Liver (tissue), 9 donors: ENCODE results near the gene TLE1. TPM values are rescaled to one million over a fixed set of nuclear protein-coding genes. Genes with fewer than 3 reads are reported as not detected.

ENCODE experiments used
- DNase-seq: peaks from one replicate; pipeline ENCODE4 v3.0.0-alpha.2; 2017; ENCODE audit warnings: low spot score
- H3K27ac ChIP-seq, 2 donors: one replicate each; pipeline ENCODE4 v1.7.0; 2013; ENCODE audit warnings: inconsistent platforms in 2 of 2, low read length in 2 of 2, control low read depth in 1 of 2, low read depth in 1 of 2, mild to moderate bottlenecking in 1 of 2
- H3K27me3 ChIP-seq, 4 donors: one replicate each; pipeline versions ENCODE4 v1.6.1 to v1.7.0; 2013; ENCODE audit warnings: low read length in 3 of 4, inconsistent platforms in 1 of 4, mild to moderate bottlenecking in 1 of 4, moderate library complexity in 1 of 4; ENCODE audit not compliant: control insufficient read depth in 4 of 4, insufficient read depth in 4 of 4
- H3K36me3 ChIP-seq, 4 donors: one replicate each; pipeline versions ENCODE4 v1.6.1 to v1.7.0; 2013; ENCODE audit warnings: low read length in 3 of 4, mild to moderate bottlenecking in 3 of 4, low read depth in 1 of 4, moderate library complexity in 1 of 4; ENCODE audit not compliant: control insufficient read depth in 4 of 4, insufficient read depth in 3 of 4
- H3K4me1 ChIP-seq, 4 donors: one replicate each; pipeline versions ENCODE4 v1.6.1 to v1.7.0; 2013; ENCODE audit warnings: low read length in 3 of 4, mild to moderate bottlenecking in 3 of 4, moderate library complexity in 1 of 4; ENCODE audit not compliant: control insufficient read depth in 4 of 4, insufficient read depth in 4 of 4
- H3K4me3 ChIP-seq, 3 donors: one replicate each; pipeline versions ENCODE4 v1.6.1 to v1.7.0; 2013; ENCODE audit warnings: low read length in 3 of 3, control low read depth in 1 of 3, low read depth in 1 of 3, mild to moderate bottlenecking in 1 of 3
- H3K9ac ChIP-seq, 2 donors: one replicate each; pipeline ENCODE4 v1.7.0; 2013; ENCODE audit warnings: low read length in 2 of 2, mild to moderate bottlenecking in 2 of 2, moderate library complexity in 2 of 2, control low read depth in 1 of 2, low read depth in 1 of 2
- H3K9me3 ChIP-seq, 4 donors: one replicate each; pipeline versions ENCODE4 v1.6.1 to v1.7.0; 2013; ENCODE audit warnings: low read length in 3 of 4; ENCODE audit not compliant: control insufficient read depth in 4 of 4
- ATF3 ChIP-seq: IDR thresholded peaks from 2 replicates; pipeline ENCODE4 v1.6.1; 2016; ENCODE audit warnings: antibody characterized with exemption
- CTCF ChIP-seq: fragments of 150-350 bp; IDR thresholded peaks from 2 replicates; pipeline ENCODE4 v1.5.1; 2017; ENCODE audit warnings: improper control_type of control experiment, low read depth, low read length; ENCODE audit not compliant: missing input control
- EGR1 ChIP-seq, 2 donors: IDR thresholded peaks; 2 replicates each; pipeline ENCODE4 v1.6.1; 2016 to 2018; ENCODE audit warnings: antibody characterized with exemption in 2 of 2, low read depth in 2 of 2
- FOXA1 ChIP-seq: IDR thresholded peaks from 2 replicates; pipeline ENCODE4 v1.6.1; 2016; ENCODE audit warnings: antibody characterized with exemption
- FOXA2 ChIP-seq: IDR thresholded peaks from 2 replicates; pipeline ENCODE4 v1.6.1; 2016; ENCODE audit warnings: antibody characterized with exemption
- GABPA ChIP-seq, 2 donors: IDR thresholded peaks in 1 of 2; conservative IDR thresholded peaks in 1 of 2; 2 replicates each; pipeline ENCODE4 v1.6.1; 2016; ENCODE audit warnings: antibody characterized with exemption in 2 of 2, mild to moderate bottlenecking in 1 of 2, moderate library complexity in 1 of 2
- HNF4A ChIP-seq, 2 donors: conservative IDR thresholded peaks; 2 replicates each; pipeline ENCODE4 v1.6.1; 2016; ENCODE audit warnings: antibody characterized with exemption in 2 of 2, mild to moderate bottlenecking in 2 of 2
- HNF4G ChIP-seq: IDR thresholded peaks from 2 replicates; pipeline ENCODE4 v1.6.1; 2016; ENCODE audit warnings: antibody characterized with exemption
- JUND ChIP-seq, 2 donors: IDR thresholded peaks; 2 replicates each; pipeline ENCODE4 v1.6.1; 2016; ENCODE audit warnings: antibody characterized with exemption in 2 of 2
- NR2F2 ChIP-seq: IDR thresholded peaks from 2 replicates; pipeline ENCODE4 v1.6.1; 2016; ENCODE audit warnings: antibody characterized with exemption
- RAD21 ChIP-seq, 2 donors: IDR thresholded peaks; 2 replicates each; pipeline ENCODE4 v1.6.1; 2016; ENCODE audit warnings: antibody characterized with exemption in 2 of 2, mild to moderate bottlenecking in 2 of 2
- REST ChIP-seq: IDR thresholded peaks from 2 replicates; pipeline ENCODE4 v1.6.1; 2016; ENCODE audit warnings: antibody characterized with exemption, mild to moderate bottlenecking
- RXRA ChIP-seq, 2 donors: IDR thresholded peaks; 2 replicates each; pipeline ENCODE4 v1.6.1; 2017 to 2018; ENCODE audit warnings: antibody characterized with exemption in 2 of 2, mild to moderate bottlenecking in 1 of 2
- SP1 ChIP-seq: IDR thresholded peaks from 2 replicates; pipeline ENCODE4 v1.6.1; 2018; ENCODE audit warnings: antibody characterized with exemption, mild to moderate bottlenecking
- TAF1 ChIP-seq: conservative IDR thresholded peaks from 2 replicates; pipeline ENCODE4 v1.6.1; 2016; ENCODE audit warnings: antibody characterized with exemption, mild to moderate bottlenecking
- YY1 ChIP-seq: IDR thresholded peaks from 2 replicates; pipeline ENCODE4 v1.6.1; 2016; ENCODE audit warnings: antibody characterized with exemption, mild to moderate bottlenecking
- ZBTB33 ChIP-seq: IDR thresholded peaks from 2 replicates; pipeline ENCODE4 v1.6.1; 2016; ENCODE audit warnings: antibody characterized with exemption
- WGBS: extraction: QIAGEN DNeasy Blood & Tissue Kit; methylation state at CpG from one replicate; pipeline ENCODE4 v1.1.7; 2013; 5-methylcytosine and 5-hydroxymethylcytosine counted together
- polyA plus RNA-seq, 2 donors: library from polyadenylated mRNA; stranded (reverse) in 1 of 2; unstranded in 1 of 2; fragments of 200-250 nt in 1 of 2; fragments of >200 nt in 1 of 2; fragmentation: Nextera tagmentation in 1 of 2; extraction: Ambion mirVana in 1 of 2; gene quantifications; one replicate each; pipeline versions ENCODE4 v1.2.1 to v1.2.3, GENCODE V29; 2013 to 2015
- total RNA-seq, 2 donors: library from RNA; depleted of rRNA; stranded (reverse); fragments of >200 nt; gene quantifications; one replicate each; pipeline ENCODE4 v1.2.3, GENCODE V29; 2014
- TF ChIP-seq, protein P1 (sequence below): IDR thresholded peaks from 2 replicates; pipeline ENCODE4 v1.6.1; 2016; ENCODE audit warnings: antibody characterized with exemption
- donor health status: healthy.
- donor health status: healthy.
- donor health status: healthy.
- donor health status: healthy.
- donor health status: healthy.

The TLE1 gene
- total and polyA plus RNA-seq, 4 donors, result 25.2 to 45.4 (median 25.7) TPM

DNA sequence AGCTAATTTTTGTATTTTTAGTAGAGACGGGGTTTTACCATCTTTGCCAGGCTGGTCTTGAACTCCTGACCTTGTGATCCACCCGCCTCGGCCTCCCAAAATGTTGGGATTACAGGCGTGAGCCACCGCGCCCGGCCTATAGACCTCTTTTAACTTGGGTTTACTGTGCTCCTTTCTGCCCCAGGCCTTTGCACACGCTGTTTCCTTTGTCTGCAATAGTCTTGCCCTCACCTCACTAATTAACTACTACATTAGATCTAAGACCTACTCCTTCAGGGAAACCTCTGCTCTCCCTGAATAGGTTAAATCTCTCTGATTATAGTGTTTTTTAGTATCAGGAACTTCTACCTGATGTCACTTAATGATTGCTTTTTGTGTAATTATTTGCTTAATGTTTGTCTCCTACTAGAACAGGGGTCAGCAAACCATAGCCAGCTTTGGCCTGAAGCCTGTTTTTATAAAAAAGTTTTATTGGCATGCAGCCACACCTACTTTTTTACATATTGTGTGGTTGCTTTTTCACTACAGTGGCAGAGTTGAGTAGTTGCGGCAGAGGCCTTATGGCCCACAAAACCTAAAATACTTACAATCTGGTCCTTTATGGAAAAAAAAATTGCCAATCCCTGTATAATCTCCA lies 31.2 kb upstream of the TLE1 start:
- H3K36me3 ChIP-seq, result no peaks in the 10 kb centered on the region
- WGBS, result 39% methylated on average over 9 of the region's 9 CpGs
- no peak overlapping the region for H3K9ac ChIP-seq
- H3K27me3 ChIP-seq, result no peaks in the 10 kb centered on the region
- peak overlapping the region; percentile 40 to 51 for H3K27ac ChIP-seq
- H3K4me3 ChIP-seq, result no peak overlapping the region
- no peak for TF ChIP-seq NR2F2
- peak; percentile 21 for TF ChIP-seq YY1
- no peak for TF ChIP-seq EGR1 (IDR thresholded peaks at IDR 0.05; ENCODE audit: low read depth in 2 of 2)
- TF ChIP-seq SP1, result peak; percentile 96
- no peak for TF ChIP-seq FOXA1
- peak; percentile 5 for TF ChIP-seq FOXA2
- no peak for TF ChIP-seq CTCF
- no peak for TF ChIP-seq TAF1
- no peak for TF ChIP-seq HNF4G
- TF ChIP-seq ZBTB33, result no peak
- no peak for TF ChIP-seq REST
- TF ChIP-seq, protein P1, sequence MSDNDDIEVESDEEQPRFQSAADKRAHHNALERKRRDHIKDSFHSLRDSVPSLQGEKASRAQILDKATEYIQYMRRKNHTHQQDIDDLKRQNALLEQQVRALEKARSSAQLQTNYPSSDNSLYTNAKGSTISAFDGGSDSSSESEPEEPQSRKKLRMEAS, result peak; percentile 40
- no peak for TF ChIP-seq GABPA (IDR thresholded peaks at IDR 0.05 in 1 of 2, conservative IDR thresholded peaks at IDR 0.05 in 1 of 2)
- TF ChIP-seq RAD21 (IDR thresholded peaks at IDR 0.05), result peak; percentile 44 to 51
- TF ChIP-seq ATF3, result peak; percentile 21
- peak; percentile 22 to 53 for TF ChIP-seq JUND (IDR thresholded peaks at IDR 0.05)
- TF ChIP-seq RXRA (IDR thresholded peaks at IDR 0.05), result peak; percentile 79 to 81
- TF ChIP-seq HNF4A (conservative IDR thresholded peaks at IDR 0.05), result peak; percentile 53 to 66
- no peak for DNase-seq
- H3K9me3 ChIP-seq, result no peaks in the 10 kb centered on the region
- peaks cover 0 to 29% (median 17%) of the 10 kb centered on the region in 4 donors for H3K4me1 ChIP-seq
